ENCODE results near the gene INHBA.

INHBA gene

DNA sequence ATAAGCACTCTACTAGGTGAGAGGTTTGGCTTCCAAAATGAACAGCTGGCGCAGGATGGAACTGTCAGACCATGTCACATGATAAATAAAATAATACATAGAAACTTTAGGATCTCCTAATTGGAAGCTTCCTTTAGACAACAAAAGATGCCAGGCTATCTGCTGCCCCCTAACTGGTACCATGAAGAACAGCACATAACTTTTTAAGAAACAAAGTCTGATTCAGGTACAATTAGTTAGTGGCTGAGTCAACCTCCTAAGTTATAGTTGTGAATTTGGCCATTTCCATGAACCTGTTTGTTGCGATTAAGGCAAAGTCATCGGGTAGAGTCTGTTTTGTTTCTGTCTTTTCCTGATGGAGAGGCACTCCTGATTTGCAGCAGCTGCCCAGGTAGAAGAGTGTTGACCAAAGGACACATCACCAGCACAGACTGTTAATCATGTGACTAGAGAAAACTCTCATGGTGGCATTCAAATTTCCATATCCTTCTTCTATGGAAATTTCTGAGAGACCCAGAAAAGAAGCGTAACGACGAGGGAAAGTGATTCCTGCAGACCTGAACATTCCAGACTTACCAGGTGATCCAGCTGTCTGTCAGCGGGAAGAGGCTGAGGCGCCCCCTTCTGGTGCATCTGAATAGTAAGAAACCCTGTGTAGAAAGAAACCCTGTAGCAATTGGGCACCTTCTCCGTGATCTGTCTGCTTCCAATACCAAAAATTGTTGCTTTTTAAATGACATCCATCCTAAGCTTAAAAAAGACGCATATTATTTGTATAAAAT is 8.6 kb upstream of the INHBA start:
- no peak for DNase-seq (ENCODE audit: low read depth)

DNA sequence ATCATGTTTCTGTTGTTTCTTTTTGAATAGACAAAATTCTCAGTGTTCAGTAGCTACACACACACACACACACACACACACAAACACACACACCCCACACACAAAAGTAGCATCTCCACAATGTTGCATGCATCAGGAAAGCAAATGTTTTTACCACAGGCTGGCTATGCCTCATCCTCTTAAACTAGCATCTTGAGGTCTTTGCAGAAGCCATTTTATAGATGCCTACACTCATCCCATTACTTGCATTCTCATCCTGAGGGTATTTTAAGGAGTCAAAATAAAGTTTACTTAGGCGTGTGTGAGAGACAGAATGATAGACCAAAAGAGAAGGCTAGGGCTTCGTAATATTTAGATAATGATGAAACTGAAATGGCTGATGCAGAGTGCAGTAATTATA is 7.9 kb upstream of the INHBA start:
- no peak for DNase-seq (ENCODE audit: low read depth)

DNA sequence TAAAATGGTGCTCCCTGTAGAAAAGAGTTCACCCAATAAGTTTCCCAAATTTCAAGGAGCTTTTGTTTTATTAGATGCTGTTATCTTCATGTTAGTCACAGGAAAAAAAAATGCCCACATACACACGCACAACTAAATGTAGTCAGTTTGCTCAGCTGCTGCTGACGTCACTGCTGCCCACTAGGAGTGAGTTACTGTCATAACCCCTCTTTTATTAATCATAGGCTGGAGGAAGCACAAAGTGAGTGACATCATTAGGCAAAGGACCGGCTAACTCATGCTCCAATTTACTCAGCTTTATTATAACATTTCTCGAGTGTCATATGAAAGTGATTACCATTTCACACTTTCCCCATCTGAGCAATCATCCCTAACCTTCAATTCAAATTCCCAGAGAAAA is 6.7 kb upstream of the INHBA start:
- DNase-seq (ENCODE audit: low read depth), result no peak

DNA sequence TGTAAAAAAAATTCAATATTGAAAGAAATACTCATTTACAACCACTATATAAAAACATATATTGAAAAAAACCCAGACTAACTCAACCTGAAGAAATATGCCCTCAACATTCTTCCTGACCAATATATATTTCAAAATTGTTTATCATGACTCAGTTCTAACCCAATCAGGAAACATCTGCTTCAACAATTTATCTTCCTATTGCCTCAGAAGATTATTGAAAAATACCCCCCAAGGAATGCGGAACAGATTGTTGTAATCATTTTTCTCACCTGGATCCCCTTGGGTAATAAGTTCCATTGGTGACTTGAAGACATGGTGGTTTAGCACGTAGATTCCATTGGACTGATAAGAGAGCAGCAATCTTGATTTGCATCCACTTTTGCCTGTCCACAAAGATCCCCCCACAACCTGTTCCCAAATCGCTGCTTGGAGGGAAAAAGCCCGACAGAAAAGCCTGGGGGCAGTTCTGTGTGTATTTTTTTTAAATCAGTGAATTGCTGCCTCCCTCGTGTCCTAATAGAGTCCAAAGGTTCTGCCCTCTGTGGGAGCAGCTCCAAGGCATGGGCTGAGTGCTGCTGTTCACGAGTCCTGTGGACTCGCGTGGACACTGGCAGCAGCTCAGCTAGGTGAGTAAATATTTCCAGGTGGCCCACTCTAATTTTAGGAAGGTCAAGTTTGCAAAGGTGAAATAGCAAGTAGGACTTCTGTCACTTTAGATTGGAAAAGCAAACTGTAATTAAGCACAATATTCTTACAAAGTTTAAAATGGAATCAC is 5.9 kb upstream of the INHBA start:
- DNase-seq (ENCODE audit: low read depth), result no peak

GRCh38 chr7:41706228-41706930 is 3.5 kb upstream of the INHBA start:
- DNase-seq (ENCODE audit: low read depth), result no peak

DNA sequence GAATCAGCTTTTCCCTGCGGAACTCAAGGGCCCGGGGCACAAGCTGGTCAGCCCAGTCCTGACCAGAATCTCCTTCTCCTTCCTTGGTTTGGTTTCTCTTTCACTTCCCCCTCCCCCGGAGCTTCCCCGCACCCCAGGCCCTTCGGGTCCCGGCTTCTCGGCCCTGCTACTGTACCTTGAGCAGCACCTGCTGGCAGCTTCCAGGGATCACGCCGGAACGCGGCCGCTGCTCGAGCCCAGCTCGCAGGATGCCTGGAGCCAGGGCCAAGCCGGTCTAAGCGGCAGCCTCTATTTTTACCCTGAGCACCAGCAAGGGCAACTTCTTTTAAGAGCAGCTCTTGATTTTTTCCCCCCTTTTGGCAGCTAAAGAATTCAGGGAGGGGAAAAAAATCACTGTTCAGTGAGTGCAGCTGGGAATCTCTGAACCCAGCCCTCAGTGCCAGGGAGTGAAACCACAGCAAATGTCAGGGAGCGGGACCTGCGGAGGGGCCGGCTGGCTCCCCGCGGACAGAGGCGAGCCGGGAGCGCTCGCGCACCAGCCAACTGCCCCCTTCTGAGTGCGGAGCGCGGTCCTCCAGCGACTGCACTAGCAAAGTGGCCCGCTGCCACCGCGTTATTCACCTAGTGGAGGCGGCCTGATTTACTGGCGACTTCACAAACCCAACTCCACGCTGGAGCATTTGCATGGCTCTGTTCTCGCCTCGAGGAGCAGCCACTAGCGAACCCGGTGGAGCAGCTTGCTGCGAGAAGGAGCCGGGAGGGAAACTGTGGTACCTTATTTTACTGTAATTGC is 2.4 kb upstream of the INHBA start:
- peak; percentile 20 for DNase-seq (ENCODE audit: low read depth)

- DNase-seq (ENCODE audit: low read depth), result no peak
Measured at GRCh38 chr7:41701068-41701941, 1.6 kb downstream of the INHBA start.

GRCh38 chr7:41700044-41700471 is 2.8 kb downstream of the INHBA start:
- no peak for DNase-seq (ENCODE audit: low read depth)

DNA sequence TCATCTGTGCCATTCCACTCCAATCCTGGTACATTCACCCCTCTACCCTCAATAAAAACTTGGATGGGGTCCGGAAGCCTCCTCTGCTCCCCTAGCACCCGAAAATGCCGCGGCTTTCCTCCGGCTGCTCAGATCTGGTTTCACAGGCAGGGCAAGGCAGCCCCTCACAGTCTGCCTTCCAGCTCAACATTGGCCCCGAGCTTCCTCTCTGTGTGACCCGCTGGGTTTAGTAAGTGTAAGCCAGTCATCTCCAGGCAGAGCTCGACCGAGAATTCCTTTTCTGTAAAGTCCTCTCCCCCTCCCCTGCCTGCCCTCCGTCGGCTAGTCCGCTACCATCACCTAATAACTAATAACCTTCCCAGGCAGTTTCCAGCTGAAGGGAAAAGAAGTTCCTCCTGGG is 3.4 kb downstream of the INHBA start:
- no peak for DNase-seq (ENCODE audit: low read depth)

GRCh38 chr7:41698726-41699125 is 4.2 kb downstream of the INHBA start:
- no peak for DNase-seq (ENCODE audit: low read depth)

GRCh38 chr7:41698114-41698513 is 4.8 kb downstream of the INHBA start:
- DNase-seq (ENCODE audit: low read depth), result no peak

GRCh38 chr7:41696323-41696916 is 6.5 kb downstream of the INHBA start:
- DNase-seq (ENCODE audit: low read depth), result no peak

- DNase-seq (ENCODE audit: low read depth), result no peak
Measured at GRCh38 chr7:41695661-41696322, 7.1 kb downstream of the INHBA start.

GRCh38 chr7:41694495-41694894 is 8.4 kb downstream of the INHBA start:
- DNase-seq (ENCODE audit: low read depth), result no peak

DNA sequence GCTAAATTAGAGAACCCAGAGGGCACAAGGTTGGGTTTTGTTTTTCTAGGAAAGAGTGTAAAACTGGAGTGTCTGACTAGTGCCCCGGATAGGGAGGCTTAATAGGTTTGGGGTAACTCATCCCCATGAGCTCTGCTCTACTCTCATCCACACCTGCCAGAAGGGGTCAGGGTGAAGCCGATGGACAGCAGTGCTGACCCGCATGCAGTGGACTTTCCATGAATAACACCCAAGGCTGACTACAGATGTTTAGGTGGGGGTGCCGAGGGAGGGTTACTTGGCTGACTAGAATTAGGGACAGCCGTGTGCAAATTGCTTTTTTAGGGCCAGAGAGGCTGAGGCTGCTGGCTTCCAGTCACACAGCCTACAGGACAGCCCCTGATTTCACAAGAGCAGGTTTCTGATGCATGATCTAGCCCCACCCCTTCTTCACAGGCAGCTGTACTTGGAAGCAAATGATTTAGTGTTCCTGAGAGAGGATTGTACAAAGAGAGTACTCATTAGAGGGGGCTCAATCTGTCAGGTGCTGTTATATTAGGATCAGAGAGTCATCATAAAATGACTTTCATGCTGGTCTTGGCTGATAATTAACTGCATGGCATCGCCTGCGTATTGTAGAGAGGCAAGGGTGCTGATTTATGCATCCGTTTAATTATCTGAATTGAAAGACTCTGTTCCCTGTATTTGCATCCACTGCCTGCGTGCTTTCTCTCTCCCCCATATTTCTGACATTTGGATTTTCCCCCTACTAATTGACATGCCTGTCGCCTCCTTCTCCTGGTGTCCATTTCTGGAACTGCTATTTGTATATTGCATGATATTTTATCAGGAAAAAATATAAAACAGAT is 9.5 kb downstream of the INHBA start:
- no peak for DNase-seq (ENCODE audit: low read depth)

DNA sequence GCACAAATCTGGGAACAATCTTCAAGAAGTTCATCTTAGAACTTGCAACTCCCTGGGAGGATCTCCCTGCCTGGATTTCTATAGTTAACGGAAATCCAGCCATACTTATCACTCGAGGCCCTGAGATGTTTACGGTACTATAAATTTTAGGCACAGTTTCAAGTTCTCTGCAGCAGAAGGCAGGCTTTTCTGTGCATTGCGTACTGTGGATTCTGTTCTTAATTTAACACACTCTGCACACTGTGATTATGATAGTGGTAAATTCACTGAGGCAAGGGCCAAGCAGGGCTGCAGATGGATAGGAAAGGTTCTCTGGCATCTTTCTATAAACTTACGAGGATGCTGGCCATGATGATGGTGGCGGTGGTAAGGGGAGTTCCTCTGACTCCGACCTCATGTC is 10.6 kb downstream of the INHBA start:
- DNase-seq (ENCODE audit: low read depth), result no peak

DNA sequence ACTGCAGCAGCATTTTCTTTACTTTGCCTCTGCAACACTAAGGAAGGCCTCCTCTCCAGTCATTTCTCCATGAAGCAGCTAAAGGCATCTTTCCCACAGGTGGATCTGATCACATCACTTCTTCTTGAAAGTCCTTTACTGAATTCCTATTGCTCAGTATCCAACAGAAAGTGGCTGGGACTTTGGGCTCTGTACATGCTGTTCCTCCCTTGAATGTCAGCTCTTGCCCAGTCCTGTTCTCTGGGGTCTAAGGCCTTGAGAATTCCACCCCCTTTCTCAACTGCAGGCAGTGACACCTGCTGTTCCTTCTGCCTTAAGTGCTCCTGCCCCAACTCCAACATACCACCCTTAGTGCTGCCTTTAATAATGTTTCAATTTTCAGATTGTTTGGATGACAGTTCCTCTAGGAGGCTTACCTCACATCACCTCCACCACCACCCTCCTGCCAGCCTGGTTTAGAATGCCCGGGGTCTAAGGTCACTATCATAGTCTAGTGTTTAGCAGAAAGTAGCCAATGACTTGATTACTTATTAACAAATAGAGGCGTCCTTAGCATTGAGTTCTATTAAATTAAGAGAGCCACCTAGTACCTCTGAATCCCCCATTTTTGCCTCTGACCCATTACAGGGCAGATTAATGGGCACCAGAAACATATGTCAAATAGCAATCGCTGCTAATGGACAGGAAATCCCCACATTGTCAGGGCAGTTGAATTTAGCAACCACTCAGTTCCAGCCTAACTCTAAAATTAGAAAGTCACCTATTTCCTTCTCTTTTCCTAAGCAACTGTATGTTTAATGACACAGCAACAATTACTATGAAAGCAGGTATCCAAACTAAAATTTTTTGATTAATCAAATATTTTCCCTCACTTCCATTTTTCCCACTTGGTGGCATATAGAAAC is 11.4 kb downstream of the INHBA start:
- DNase-seq (ENCODE audit: low read depth), result no peak

GRCh38 chr7:41689815-41690214 is 13.1 kb downstream of the INHBA start:
- DNase-seq (ENCODE audit: low read depth), result no peak
